Pancreas (tissue), 10 donors: ENCODE results near the gene ONECUT1. TPM values are rescaled to one million over a fixed set of nuclear protein-coding genes. Genes with fewer than 3 reads are reported as not detected.
"Not testable (repeated sequence)": the region's sequence is repeated elsewhere in the genome, so short reads cannot be mapped to it uniquely, and the experiment has no call there.

Experiments used
- ATAC-seq, 4 donors: fragments of 200-7000 bp; cut with Tn5 transposase; one replicate each; pipeline versions ENCODE4 v1.8.0 to v1.9.1; 2020; ENCODE audit warnings: mild to moderate bottlenecking in 4 of 4, moderate library complexity in 4 of 4
- DNase-seq, 6 donors: peaks; one replicate each; pipeline ENCODE4 v3.0.0-alpha.2; 2020
- FAIRE-seq: peaks from 2 replicates; lab custom pipeline; 2012; peaks lifted over from hg19 to GRCh38; lab: Jason Lieb, UNC
- H3K27ac ChIP-seq, 4 donors: fragments of 200-600 bp; sonication (generic); 1 replicate in 3 of 4; 2 replicates in 1 of 4; pipeline versions ENCODE4 v1.5.0 to v1.8.0; 2020
- H3K27me3 ChIP-seq, 4 donors: fragments of 200-600 bp; one replicate each; pipeline ENCODE4 v1.8.0; 2021
- H3K36me3 ChIP-seq, 3 donors: fragments of 200-600 bp; sonication (generic) in 1 of 3; one replicate each; pipeline versions ENCODE4 v1.5.0 to v1.8.0; 2020 to 2021
- H3K4me1 ChIP-seq, 3 donors: fragments of 200-600 bp; one replicate each; pipeline ENCODE4 v1.8.0; 2021
- H3K4me3 ChIP-seq, 4 donors: fragments of 200-600 bp; sonication (generic) in 2 of 4; one replicate each; pipeline versions ENCODE4 v1.5.0 to v1.8.0; 2020 to 2021
- H3K9me3 ChIP-seq, 4 donors: fragments of 200-600 bp; one replicate each; pipeline ENCODE4 v1.8.0; 2021
- WGBS, 2 donors: extraction: QIAGEN DNeasy Blood & Tissue Kit; methylation state at CpG; one replicate each; pipeline ENCODE4 v1.1.7; 2013; 5-methylcytosine and 5-hydroxymethylcytosine counted together
- intact Hi-C, 3 donors: fragments of 100-400 bp; cut with DNase I; formaldehyde crosslinking; loops; one replicate each; pipeline versions ENCODE4 v1.11.1 to v1.14.2; 2022
- polyA plus RNA-seq, 2 donors: library from polyadenylated mRNA; stranded (reverse); fragments of 200-250 nt; gene quantifications; one replicate each; pipeline ENCODE4 v1.2.3, GENCODE V29; 2013
- total RNA-seq, 6 donors: library from RNA; stranded (reverse); fragmentation: NEBNext Ultra II Directional in 4 of 6; extraction: Animal tissue kit (Norgen Biotek cat#: 25700) in 4 of 6; gene quantifications; one replicate each; pipeline versions ENCODE4 v1.2.1 to v1.2.4, GENCODE V29; 2021 to 2023
- TF ChIP-seq, protein P1 (sequence below), 4 donors: fragments of 200-600 bp; sonication (generic) in 3 of 4; IDR thresholded peaks; one replicate each; pipeline versions ENCODE4 v1.5.0 to v1.8.0; 2021; ENCODE audit warnings: antibody characterized with exemption in 4 of 4
- donor health status: healthy with polysubstance abuse.
- donor health status: DM: no; HTN: no; CAD: no; lungs with moderate emphysema.
- donor health status: DM: no; HTN: no; CAD: no.
- donor health status: control.
- donor health status: control.
- donor health status: Bipolar disorder and iron deficiency.
- donor health status: DM: yes; HTN: yes; CAD: no.
- donor health status: DM: no; HTN: no; CAD: no.
- donor health status: DM: no; HTN: no; CAD: no.
- donor health status: DM: yes; HTN: yes; CAD: no.

The ONECUT1 gene
- total RNA-seq (10 to 100 TPM; 30.4 to 56.2 (median 37.7) TPM), polyA plus RNA-seq (10 to 100 TPM in 1 of 2 donors, 1 to 10 TPM in 1; 8.0 to 36.2 TPM)

GRCh38 chr15:52790169-52790708 lies at the start of gene ONECUT1:
Gene ONECUT1 (minus strand): TSS chr15:52790336. CDS start chr15:52789884, 452 bp downstream.
- FAIRE-seq (no peak), ATAC-seq (peak; percentile 46 to 72 (median 63)), DNase-seq (peak; percentile 74 to 95 (median 90))
- Histone ChIP-seq H3K27ac (peak within 1 kb of the TSS; percentile 62 to 92 (median 79)), H3K36me3 (no peaks in the 10 kb centered on the region), H3K4me1 (no peaks in the 10 kb centered on the region), H3K4me3 (peak within 1 kb of the TSS; percentile 61 to 83 (median 66)), H3K9me3 (no peaks in the 10 kb centered on the region), H3K27me3 (no peaks in the 10 kb centered on the region)
- TF ChIP-seq, protein P1, sequence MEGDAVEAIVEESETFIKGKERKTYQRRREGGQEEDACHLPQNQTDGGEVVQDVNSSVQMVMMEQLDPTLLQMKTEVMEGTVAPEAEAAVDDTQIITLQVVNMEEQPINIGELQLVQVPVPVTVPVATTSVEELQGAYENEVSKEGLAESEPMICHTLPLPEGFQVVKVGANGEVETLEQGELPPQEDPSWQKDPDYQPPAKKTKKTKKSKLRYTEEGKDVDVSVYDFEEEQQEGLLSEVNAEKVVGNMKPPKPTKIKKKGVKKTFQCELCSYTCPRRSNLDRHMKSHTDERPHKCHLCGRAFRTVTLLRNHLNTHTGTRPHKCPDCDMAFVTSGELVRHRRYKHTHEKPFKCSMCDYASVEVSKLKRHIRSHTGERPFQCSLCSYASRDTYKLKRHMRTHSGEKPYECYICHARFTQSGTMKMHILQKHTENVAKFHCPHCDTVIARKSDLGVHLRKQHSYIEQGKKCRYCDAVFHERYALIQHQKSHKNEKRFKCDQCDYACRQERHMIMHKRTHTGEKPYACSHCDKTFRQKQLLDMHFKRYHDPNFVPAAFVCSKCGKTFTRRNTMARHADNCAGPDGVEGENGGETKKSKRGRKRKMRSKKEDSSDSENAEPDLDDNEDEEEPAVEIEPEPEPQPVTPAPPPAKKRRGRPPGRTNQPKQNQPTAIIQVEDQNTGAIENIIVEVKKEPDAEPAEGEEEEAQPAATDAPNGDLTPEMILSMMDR (IDR thresholded peaks at IDR 0.05) = no peak
- WGBS, 2 donors = 0 to 1% methylated on average over 59 to 64 of the region's 64 CpGs
- intact Hi-C loops = loop anchor here in 2 of 3 donors (5.0 to 10.0 kb wide), 2 partner anchors 285 to 407 kb away; no protein-coding TSS in a partner anchor

DNA sequence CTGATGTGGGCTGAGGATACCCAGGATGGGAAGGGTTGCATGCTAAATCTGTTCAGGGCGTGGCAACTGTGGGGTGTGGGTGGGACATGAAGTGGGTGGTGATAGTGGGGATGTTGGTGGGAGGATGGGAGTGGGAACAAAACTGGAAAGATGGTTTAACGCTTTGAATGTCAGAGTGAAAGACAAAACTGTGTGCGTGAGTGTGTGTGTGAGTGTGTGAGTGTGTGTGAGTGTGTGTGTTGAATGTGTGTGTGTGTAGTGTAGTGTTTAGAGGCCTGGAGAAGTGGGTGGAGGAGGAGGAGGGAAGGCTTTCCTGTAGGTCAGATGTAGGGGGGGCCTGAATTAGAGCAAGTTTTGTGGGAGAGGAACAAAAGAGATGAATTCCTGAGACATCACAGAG lies 44.2 kb upstream of the ONECUT1 start:
- no peaks in the 10 kb centered on the region for H3K9me3 ChIP-seq
- WGBS, 2 donors = 94 to 95% methylated on average over 3 of the region's 3 CpGs
- intact Hi-C loops = no loop called here
- TF ChIP-seq, protein P1 (IDR thresholded peaks at IDR 0.05) = no peak
- FAIRE-seq = no peak
- DNase-seq = no peak
- no peaks in the 10 kb centered on the region for H3K27me3 ChIP-seq
- no peaks in the 10 kb centered on the region for H3K4me1 ChIP-seq
- H3K36me3 ChIP-seq = no peaks in the 10 kb centered on the region
- ATAC-seq = no peak
- no peak overlapping the region for H3K27ac ChIP-seq
- no peak overlapping the region for H3K4me3 ChIP-seq

- H3K27ac ChIP-seq, ATAC-seq, H3K9me3 ChIP-seq, H3K4me3 ChIP-seq, H3K36me3 ChIP-seq, DNase-seq, FAIRE-seq, H3K4me1 ChIP-seq, intact Hi-C loops, H3K27me3 ChIP-seq: not testable (repeated sequence)
- 75 to 86% methylated on average over 14 of the region's 14 CpGs for WGBS, 2 donors
Observed at GRCh38 chr15:52824169-52824942, 34.2 kb upstream of the ONECUT1 start.

DNA sequence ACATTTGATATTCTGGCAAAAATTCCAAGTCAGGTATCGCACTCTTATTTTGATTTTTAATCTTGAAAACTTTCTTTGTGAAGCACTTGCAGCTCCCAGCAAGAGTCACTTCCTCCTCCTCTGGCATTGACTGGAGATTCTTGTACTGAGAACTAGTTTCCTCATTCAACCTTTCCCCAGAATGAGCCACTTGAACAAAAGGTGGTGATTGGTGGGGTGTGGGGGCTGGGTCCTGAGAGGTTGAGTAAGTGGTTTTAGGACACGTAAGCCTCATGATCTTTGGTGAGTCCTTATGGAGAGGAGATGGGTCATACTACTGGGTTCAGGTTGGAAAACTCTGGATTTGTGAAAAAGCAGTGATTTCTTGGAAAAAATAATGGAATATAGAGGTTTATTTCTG lies 32.3 kb upstream of the ONECUT1 start:
- ATAC-seq = no peak
- no peak for DNase-seq
- no peaks in the 10 kb centered on the region for H3K4me1 ChIP-seq
- TF ChIP-seq, protein P1 (IDR thresholded peaks at IDR 0.05) = no peak
- H3K9me3 ChIP-seq = no peaks in the 10 kb centered on the region
- 89% methylated on average over 2 of the region's 2 CpGs for WGBS, 2 donors
- H3K4me3 ChIP-seq = no peak overlapping the region
- no peaks in the 10 kb centered on the region for H3K36me3 ChIP-seq
- H3K27me3 ChIP-seq = no peaks in the 10 kb centered on the region
- H3K27ac ChIP-seq = no peak overlapping the region
- intact Hi-C loops = no loop called here
- FAIRE-seq = no peak

GRCh38 chr15:52819253-52819652 lies 29.1 kb upstream of the ONECUT1 start:
- WGBS, 2 donors = 91 to 93% methylated on average over 4 of the region's 4 CpGs
- intact Hi-C loops = no loop called here
- Histone ChIP-seq H3K9me3 (no peaks in the 10 kb centered on the region), H3K36me3 (no peaks in the 10 kb centered on the region), H3K4me1 (no peaks in the 10 kb centered on the region), H3K27me3 (no peaks in the 10 kb centered on the region), H3K27ac (no peak overlapping the region), H3K4me3 (no peak overlapping the region)
- no peak for ATAC-seq
- FAIRE-seq = no peak
- TF ChIP-seq, protein P1 (IDR thresholded peaks at IDR 0.05) = no peak
- no peak for DNase-seq

DNA sequence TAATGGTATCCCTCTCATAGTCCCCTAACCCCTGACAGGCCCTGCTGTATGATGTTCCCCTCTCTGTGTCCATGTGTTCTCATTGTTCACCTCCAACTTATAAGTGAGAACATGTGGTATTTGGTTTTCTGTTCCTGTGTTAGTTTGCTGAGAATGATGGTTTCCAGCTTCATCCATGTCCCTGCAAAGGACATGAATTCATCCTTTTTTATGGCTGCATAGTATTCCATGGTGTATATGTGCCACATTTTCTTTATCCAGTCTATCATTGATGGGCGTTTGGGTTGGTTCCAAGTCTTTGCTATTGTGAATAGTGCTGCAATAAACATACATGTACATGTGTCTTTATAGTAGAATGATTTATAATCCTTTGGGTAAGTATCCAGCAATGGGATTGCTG lies 25.8 kb upstream of the ONECUT1 start:
- DNase-seq, H3K4me1 ChIP-seq, H3K4me3 ChIP-seq, intact Hi-C loops, H3K9me3 ChIP-seq, FAIRE-seq, H3K27me3 ChIP-seq, ATAC-seq, H3K36me3 ChIP-seq, H3K27ac ChIP-seq: not testable (repeated sequence)
- 58 to 100% methylated on average over 1 of the region's 1 CpG for WGBS, 2 donors
